T-helper 1 cell treated with Interleukin-12 subunit alpha and Interleukin-12 subunit beta and Interleukin-4 antibody, amounts not matched to agents 30 μg/mL and 1 μg/mL, for 36 hours (primary cell): ENCODE measurements around the gene CYSTM1.

Experiments
- H3K27ac Mint-ChIP-seq: one replicate; pipeline ENCODE4 v1.8.0; 2021; ENCODE audit warnings: mild to moderate bottlenecking, mixed read lengths
- H3K27me3 Mint-ChIP-seq: one replicate; pipeline ENCODE4 v1.8.0; 2021; ENCODE audit warnings: low read depth, mixed read lengths
- H3K36me3 Mint-ChIP-seq: one replicate; pipeline ENCODE4 v1.8.0; 2021; ENCODE audit warnings: low read depth, mixed read lengths
- H3K4me1 Mint-ChIP-seq: one replicate; pipeline ENCODE4 v1.8.0; 2021; ENCODE audit warnings: low read depth, mixed read lengths
- H3K4me3 Mint-ChIP-seq: one replicate; pipeline ENCODE4 v1.8.0; 2021; ENCODE audit warnings: mild to moderate bottlenecking, moderate library complexity, mixed read lengths
- H3K9me3 Mint-ChIP-seq: one replicate; pipeline ENCODE4 v1.8.0; 2021; ENCODE audit warnings: mixed read lengths

Gene CYSTM1

GRCh38 chr5:140251527-140251973, 76.6 kb downstream of the CYSTM1 start:
- Mint-ChIP-seq H3K4me3 (peak overlapping the region; percentile 51), H3K27ac (peak overlapping the region; percentile 67), H3K36me3 (peaks cover 13% of the 10 kb centered on the region), H3K4me1 (peaks cover 51% of the 10 kb centered on the region), H3K9me3 (no peaks in the 10 kb centered on the region), H3K27me3 (no peaks in the 10 kb centered on the region)

DNA sequence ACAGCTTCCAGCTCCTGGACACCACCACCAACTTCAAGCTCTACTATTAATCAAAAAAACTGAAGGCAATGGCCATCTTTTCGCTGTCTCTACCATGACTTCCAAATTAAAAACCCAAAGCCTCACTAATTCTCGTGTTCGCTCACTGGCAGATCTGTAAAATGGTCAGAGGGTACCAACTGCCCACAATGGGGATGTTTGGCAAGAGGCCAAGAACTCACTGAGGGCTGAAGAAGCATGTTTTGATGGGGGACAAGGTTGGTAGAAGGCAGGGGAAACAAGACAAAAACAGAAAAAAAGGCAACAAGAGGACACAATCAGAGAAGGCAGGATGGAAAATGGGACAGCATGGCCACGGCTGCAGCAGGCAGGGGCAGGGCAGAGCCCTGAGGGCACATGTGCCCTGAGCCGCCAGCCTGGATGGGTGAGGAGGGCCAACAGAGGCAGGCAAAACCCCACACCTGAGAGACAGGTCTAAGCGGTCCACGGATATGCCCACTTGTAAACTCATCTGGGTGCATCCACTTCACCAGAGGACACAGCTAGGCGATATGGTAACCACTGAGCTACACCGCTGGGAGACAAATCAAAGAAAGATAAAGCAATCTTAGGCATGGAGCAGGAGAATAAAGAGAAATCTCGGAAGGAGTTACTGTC, 77.6 kb downstream of the CYSTM1 start:
- Mint-ChIP-seq H3K36me3 (peaks cover 17% of the 10 kb centered on the region), H3K9me3 (peaks cover under 1% of the 10 kb centered on the region)

GRCh38 chr5:140253985-140254384, 79.0 kb downstream of the CYSTM1 start:
- Mint-ChIP-seq H3K4me1 (peaks cover 60% of the 10 kb centered on the region), H3K9me3 (peaks cover 4% of the 10 kb centered on the region), H3K4me3 (no peak overlapping the region), H3K27ac (no peak overlapping the region), H3K27me3 (no peaks in the 10 kb centered on the region), H3K36me3 (peaks cover 29% of the 10 kb centered on the region)

More for the DNA sequence above, 77.6 kb downstream of the CYSTM1 start:
- H3K4me1 Mint-ChIP-seq = peaks cover 47% of the 10 kb centered on the region
- H3K27ac Mint-ChIP-seq = peak overlapping the region; percentile 67
- peak overlapping the region; percentile 18 for H3K4me3 Mint-ChIP-seq
- no peaks in the 10 kb centered on the region for H3K27me3 Mint-ChIP-seq

DNA sequence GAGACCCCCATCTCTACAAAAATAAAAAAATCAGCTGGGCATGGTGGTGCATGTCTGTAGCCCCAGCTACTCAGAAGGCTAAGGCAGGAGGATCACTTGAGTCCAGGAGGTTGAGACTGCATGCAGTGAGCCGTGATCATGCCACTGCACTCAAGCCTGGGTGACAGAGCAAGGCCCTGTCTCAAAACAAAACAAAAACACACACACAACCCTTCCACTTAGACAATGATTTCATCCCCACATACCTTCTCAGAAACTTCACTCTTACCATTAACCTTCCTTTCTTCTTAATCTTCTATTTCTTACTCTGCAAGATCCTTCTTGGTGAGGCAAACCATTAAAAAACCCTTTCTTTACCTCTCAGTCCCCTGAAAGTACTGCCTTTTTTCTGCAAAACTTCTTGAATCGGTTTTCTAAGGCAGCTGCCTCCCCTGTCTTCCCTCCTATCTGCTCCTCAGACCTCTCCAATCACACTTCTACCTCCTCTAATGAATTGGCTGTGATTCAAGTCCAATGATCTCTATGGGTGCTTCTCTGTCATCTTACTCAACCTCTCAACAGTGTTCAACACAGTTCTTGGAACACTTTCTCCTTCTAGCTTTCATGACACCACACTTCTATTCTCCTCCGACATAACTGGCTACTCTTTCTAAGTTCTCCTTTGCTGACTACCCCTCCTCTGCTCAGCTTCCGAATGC, 80.6 kb downstream of the CYSTM1 start:
- no peaks in the 10 kb centered on the region for H3K27me3 Mint-ChIP-seq
- H3K9me3 Mint-ChIP-seq = peaks cover 4% of the 10 kb centered on the region
- H3K27ac Mint-ChIP-seq = no peak overlapping the region
- H3K4me3 Mint-ChIP-seq = no peak overlapping the region
- H3K4me1 Mint-ChIP-seq = peaks cover 58% of the 10 kb centered on the region
- peaks cover 31% of the 10 kb centered on the region for H3K36me3 Mint-ChIP-seq

- Mint-ChIP-seq H3K27ac (no peak overlapping the region), H3K4me3 (no peak overlapping the region), H3K27me3 (no peaks in the 10 kb centered on the region), H3K4me1 (peaks cover 58% of the 10 kb centered on the region), H3K36me3 (peaks cover 30% of the 10 kb centered on the region), H3K9me3 (peaks cover 4% of the 10 kb centered on the region)
These were observed 81.7 kb downstream of the CYSTM1 start for GRCh38 chr5:140256726-140257125.

GRCh38 chr5:140258016-140258415, 83.0 kb downstream of the CYSTM1 start:
- Mint-ChIP-seq H3K9me3 (peaks cover 4% of the 10 kb centered on the region), H3K36me3 (peaks cover 28% of the 10 kb centered on the region), H3K27me3 (no peaks in the 10 kb centered on the region), H3K4me3 (peak overlapping the region; percentile 27), H3K27ac (peak overlapping the region; percentile 77), H3K4me1 (peaks cover 52% of the 10 kb centered on the region)

DNA sequence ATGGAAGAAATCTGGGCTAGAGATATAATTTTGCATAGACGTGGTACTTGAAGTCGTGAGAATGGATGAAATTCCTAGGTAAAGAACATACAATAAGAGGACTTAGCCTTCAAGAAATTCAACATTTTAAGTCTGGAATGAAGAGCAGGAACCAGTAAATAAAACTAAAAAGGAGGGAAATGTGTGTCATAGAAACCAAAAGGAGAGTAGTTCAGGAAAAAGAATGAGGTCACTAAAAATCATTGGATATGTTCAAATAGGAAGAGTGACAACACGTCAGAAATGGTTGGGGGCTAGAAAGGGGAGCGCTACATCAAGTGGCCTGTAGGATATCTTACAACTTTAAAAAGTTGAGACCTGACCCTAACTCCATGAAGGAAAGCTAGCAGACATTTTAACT, 83.9 kb downstream of the CYSTM1 start:
- peak overlapping the region; percentile 15 for H3K4me3 Mint-ChIP-seq
- H3K36me3 Mint-ChIP-seq = peaks cover 28% of the 10 kb centered on the region
- peaks cover 4% of the 10 kb centered on the region for H3K9me3 Mint-ChIP-seq
- peak overlapping the region; percentile 73 for H3K27ac Mint-ChIP-seq
- peaks cover 49% of the 10 kb centered on the region for H3K4me1 Mint-ChIP-seq
- H3K27me3 Mint-ChIP-seq = no peaks in the 10 kb centered on the region

GRCh38 chr5:140259500-140259899, 84.5 kb downstream of the CYSTM1 start:
- H3K4me1 Mint-ChIP-seq = peaks cover 50% of the 10 kb centered on the region
- peaks cover 4% of the 10 kb centered on the region for H3K9me3 Mint-ChIP-seq
- H3K27ac Mint-ChIP-seq = peak overlapping the region; percentile 73
- H3K4me3 Mint-ChIP-seq = peak overlapping the region; percentile 23
- H3K27me3 Mint-ChIP-seq = no peaks in the 10 kb centered on the region
- H3K36me3 Mint-ChIP-seq = peaks cover 31% of the 10 kb centered on the region

DNA sequence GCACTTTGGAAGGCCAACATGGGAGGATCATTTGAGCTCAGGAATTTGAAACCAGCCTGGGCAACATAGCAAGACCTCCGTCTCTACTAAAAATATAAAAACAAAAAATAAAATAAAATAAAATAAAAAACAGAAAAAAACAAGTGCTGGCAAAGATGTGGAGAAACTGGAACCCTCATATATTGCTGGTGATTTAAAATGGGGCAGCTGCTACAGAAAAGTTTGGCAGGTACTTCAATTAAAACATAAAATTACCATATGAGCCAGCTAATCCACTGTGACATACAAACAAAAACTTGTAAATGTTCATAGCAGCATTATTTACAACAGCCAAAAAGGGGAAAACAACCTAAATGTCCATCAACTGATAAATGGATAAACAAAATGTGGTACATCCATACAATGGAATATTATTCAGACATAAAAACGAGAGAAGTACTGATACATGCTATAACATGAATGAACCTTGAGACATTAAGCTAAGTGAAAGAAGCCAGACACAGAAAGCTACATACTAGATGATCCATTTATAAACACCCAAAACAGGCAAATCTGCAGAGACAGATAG, 85.2 kb downstream of the CYSTM1 start:
- H3K27ac Mint-ChIP-seq = no peak overlapping the region
- peaks cover 4% of the 10 kb centered on the region for H3K9me3 Mint-ChIP-seq
- no peaks in the 10 kb centered on the region for H3K27me3 Mint-ChIP-seq
- H3K36me3 Mint-ChIP-seq = peaks cover 33% of the 10 kb centered on the region
- H3K4me3 Mint-ChIP-seq = no peak overlapping the region
- peaks cover 54% of the 10 kb centered on the region for H3K4me1 Mint-ChIP-seq

GRCh38 chr5:140261403-140262171, 86.6 kb downstream of the CYSTM1 start:
- H3K27me3 Mint-ChIP-seq = no peaks in the 10 kb centered on the region
- peak overlapping the region; percentile 72 for H3K27ac Mint-ChIP-seq
- H3K4me3 Mint-ChIP-seq = no peak overlapping the region
- H3K9me3 Mint-ChIP-seq = peaks cover 4% of the 10 kb centered on the region
- peaks cover 42% of the 10 kb centered on the region for H3K36me3 Mint-ChIP-seq
- H3K4me1 Mint-ChIP-seq = peaks cover 68% of the 10 kb centered on the region

DNA sequence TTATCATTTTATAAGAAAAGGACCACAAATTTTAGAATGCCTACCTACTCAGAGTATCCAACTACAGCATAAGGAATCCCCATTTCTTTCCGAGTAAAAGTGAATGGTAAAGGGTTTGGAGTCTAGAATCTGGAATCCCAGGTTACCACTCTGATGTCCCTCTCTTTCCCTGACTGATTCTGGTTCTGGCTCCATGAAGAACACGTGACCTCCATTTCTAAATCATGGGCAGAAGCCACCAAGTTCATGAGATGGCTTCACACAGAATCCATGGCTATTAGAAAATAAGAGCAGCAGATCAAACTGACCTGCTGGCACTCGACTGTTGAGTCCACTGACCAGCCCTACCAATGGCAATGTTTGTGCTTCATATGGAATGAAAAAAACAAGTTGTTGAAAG, 87.2 kb downstream of the CYSTM1 start:
- Mint-ChIP-seq H3K4me3 (no peak overlapping the region), H3K4me1 (peaks cover 72% of the 10 kb centered on the region), H3K9me3 (peaks cover 4% of the 10 kb centered on the region), H3K36me3 (peaks cover 41% of the 10 kb centered on the region), H3K27ac (no peak overlapping the region), H3K27me3 (no peaks in the 10 kb centered on the region)

DNA sequence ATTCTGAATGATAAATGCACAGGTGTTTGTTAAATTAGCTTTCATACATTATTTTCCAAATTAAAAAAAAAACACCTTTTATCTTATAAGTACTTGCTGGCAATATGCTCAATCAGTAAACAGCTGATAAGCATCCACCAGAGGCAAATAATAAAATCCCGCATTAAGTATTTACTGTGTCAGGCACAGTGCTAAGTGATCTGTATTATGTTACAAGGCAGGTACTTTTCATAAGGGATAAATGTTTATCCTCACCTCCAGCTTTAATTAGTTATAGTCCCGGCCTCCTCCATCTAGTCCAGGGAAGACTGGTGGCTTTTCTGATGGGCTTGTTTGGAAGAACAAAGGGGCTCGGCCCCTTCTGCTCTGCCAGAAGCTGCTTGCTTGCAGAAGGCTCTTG, 87.9 kb downstream of the CYSTM1 start:
- peaks cover 35% of the 10 kb centered on the region for H3K36me3 Mint-ChIP-seq
- no peaks in the 10 kb centered on the region for H3K27me3 Mint-ChIP-seq
- H3K9me3 Mint-ChIP-seq = peaks cover under 1% of the 10 kb centered on the region
- no peak overlapping the region for H3K4me3 Mint-ChIP-seq
- H3K4me1 Mint-ChIP-seq = peaks cover 72% of the 10 kb centered on the region
- no peak overlapping the region for H3K27ac Mint-ChIP-seq

DNA sequence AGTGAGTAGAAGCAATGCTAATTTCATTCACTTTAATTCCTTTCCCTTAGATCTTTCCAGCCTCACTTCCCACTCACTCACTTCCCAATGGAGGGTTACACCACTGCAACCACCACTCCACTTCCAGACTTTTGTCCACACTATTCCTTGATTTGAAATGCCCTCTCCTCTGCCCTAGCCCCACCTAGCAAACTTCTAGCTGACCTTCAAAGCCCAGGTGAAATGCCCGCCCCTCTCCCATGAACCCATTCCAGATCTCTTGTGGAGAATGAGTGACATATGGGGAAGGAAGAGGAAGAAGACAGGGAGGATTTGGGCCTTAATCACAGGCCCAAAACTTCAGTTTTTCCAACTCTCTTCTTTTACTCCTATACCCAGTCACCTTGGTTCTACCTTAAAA, 90.9 kb downstream of the CYSTM1 start:
- no peaks in the 10 kb centered on the region for H3K9me3 Mint-ChIP-seq
- peak overlapping the region; percentile 74 for H3K27ac Mint-ChIP-seq
- peaks cover 17% of the 10 kb centered on the region for H3K36me3 Mint-ChIP-seq
- H3K4me1 Mint-ChIP-seq = peaks cover 53% of the 10 kb centered on the region
- peak overlapping the region; percentile 58 for H3K4me3 Mint-ChIP-seq
- H3K27me3 Mint-ChIP-seq = no peaks in the 10 kb centered on the region

GRCh38 chr5:140266471-140267200, 91.6 kb downstream of the CYSTM1 start:
- no peaks in the 10 kb centered on the region for H3K9me3 Mint-ChIP-seq
- no peaks in the 10 kb centered on the region for H3K27me3 Mint-ChIP-seq
- H3K4me1 Mint-ChIP-seq = peaks cover 48% of the 10 kb centered on the region
- H3K36me3 Mint-ChIP-seq = peaks cover 15% of the 10 kb centered on the region
- peak overlapping the region; percentile 5 for H3K4me3 Mint-ChIP-seq
- H3K27ac Mint-ChIP-seq = peak overlapping the region; percentile 74
